Uterus (tissue), 4 donors: Measurements from ENCODE around the gene DOCK4. TPM values are rescaled to one million over a fixed set of nuclear protein-coding genes. Genes with fewer than 3 reads are reported as not detected.

Experiments used
- DNase-seq, 2 donors: peaks; one replicate each; pipeline ENCODE4 v3.0.0-alpha.2; 2019 to 2020
- H3K27ac ChIP-seq, 2 donors: fragments of 200-600 bp; sonication (generic); 1 replicate in 1 of 2; 2 replicates in 1 of 2; pipeline ENCODE4 v1.5.1; 2016 to 2018
- H3K27me3 ChIP-seq, 2 donors: fragments of 200-600 bp; sonication (generic); one replicate each; pipeline ENCODE4 v1.5.1; 2018 to 2019; ENCODE audit warnings: control low read depth in 1 of 2
- H3K36me3 ChIP-seq, 2 donors: fragments of 200-600 bp; sonication (generic); one replicate each; pipeline ENCODE4 v1.5.1; 2019; ENCODE audit warnings: control low read depth in 1 of 2
- H3K4me1 ChIP-seq, 2 donors: fragments of 200-600 bp; sonication (generic); one replicate each; pipeline ENCODE4 v1.5.1; 2018 to 2019; ENCODE audit warnings: control low read depth in 1 of 2
- H3K4me3 ChIP-seq, 2 donors: fragments of 200-600 bp; sonication (generic); 1 replicate in 1 of 2; 2 replicates in 1 of 2; pipeline ENCODE4 v1.5.1; 2018 to 2019; ENCODE audit warnings: mild to moderate bottlenecking in 1 of 2
- H3K9me3 ChIP-seq, 2 donors: fragments of 200-600 bp; sonication (generic); one replicate each; pipeline ENCODE4 v1.5.1; 2019; ENCODE audit warnings: control low read depth in 1 of 2
- CTCF ChIP-seq, 4 experiments: fragments of 200-600 bp in 2 of 4; fragments of 450-650 bp in 2 of 4; sonication (generic) in 2 of 4; IDR thresholded peaks; one replicate each; pipeline ENCODE4 v1.5.1; 2016 to 2019; ENCODE audit warnings: antibody characterized with exemption in 4 of 4, mild to moderate bottlenecking in 2 of 4, moderate library complexity in 1 of 4
- POLR2A ChIP-seq, 2 donors: fragments of 450-650 bp; IDR thresholded peaks; one replicate each; pipeline ENCODE4 v1.6.1; 2016; ENCODE audit warnings: antibody characterized with exemption in 2 of 2, mild to moderate bottlenecking in 1 of 2, moderate library complexity in 1 of 2
- intact Hi-C: fragments of 100-400 bp; cut with DNase I; formaldehyde crosslinking; loops from one replicate; pipeline ENCODE4 v1.15.1; 2023; ENCODE audit warnings: low total_unique reads
- total RNA-seq, 4 donors: library from RNA; depleted of rRNA in 3 of 4; stranded (reverse); fragments of >200 nt in 3 of 4; gene quantifications; one replicate each; pipeline versions ENCODE4 v1.1.0 to v1.2.4, GENCODE V29; 2014 to 2023
- donor health status: DM: yes; HTN: yes; CAD: no.

DOCK4 gene
- total RNA-seq, 4 donors from 2014 or later: 48.8 to 217 (median 72.3) TPM

- Histone ChIP-seq H3K4me1 (no peaks in the 10 kb centered on the region), H3K4me3 (no peak overlapping the region), H3K27me3 (no peaks in the 10 kb centered on the region), H3K9me3 (no peaks in the 10 kb centered on the region), H3K27ac (no peak overlapping the region), H3K36me3 (no peaks in the 10 kb centered on the region)
- intact Hi-C loops: no loop called here
- TF ChIP-seq POLR2A (IDR thresholded peaks at IDR 0.05) (no peak), CTCF (IDR thresholded peaks at IDR 0.05) (no peak)
- no peak for DNase-seq
Observed at GRCh38 chr7:112052498-112052897, 153.7 kb downstream of the DOCK4 start.

DNA sequence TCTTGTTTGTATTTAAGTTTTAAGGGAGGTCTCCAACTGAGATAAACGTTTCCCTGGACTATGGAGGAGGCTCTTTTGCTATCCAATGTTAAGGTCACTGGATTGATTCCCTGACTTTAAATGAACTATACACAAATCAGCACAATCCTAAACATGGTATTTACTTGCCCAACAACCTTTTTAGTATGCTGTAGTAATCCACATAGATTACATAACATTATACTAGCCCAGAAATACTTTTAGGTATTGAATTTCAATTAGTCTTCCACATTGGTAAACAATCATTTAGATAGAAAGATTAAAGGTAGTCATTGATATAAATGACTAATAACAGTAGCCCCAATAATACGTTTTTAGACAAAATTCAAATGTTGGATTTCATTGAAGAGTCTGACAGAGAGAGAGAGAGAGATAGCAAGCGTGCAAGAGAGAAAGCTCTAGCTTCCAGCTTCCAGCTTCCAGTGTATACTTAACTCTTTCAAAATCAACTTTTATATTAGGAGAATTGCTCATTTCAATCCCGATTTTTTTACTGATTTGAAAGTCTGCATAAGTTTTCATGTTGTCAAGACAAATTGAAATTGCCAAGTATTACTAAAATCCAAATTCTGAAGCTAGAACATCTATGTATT is 155.8 kb downstream of the DOCK4 start:
- H3K36me3 ChIP-seq: no peaks in the 10 kb centered on the region
- no peaks in the 10 kb centered on the region for H3K4me1 ChIP-seq
- no peaks in the 10 kb centered on the region for H3K27me3 ChIP-seq
- DNase-seq: no peak
- H3K27ac ChIP-seq: no peak overlapping the region
- no peaks in the 10 kb centered on the region for H3K9me3 ChIP-seq
- intact Hi-C loops: no loop called here
- H3K4me3 ChIP-seq: no peak overlapping the region
- TF ChIP-seq POLR2A (IDR thresholded peaks at IDR 0.05) (no peak), CTCF (IDR thresholded peaks at IDR 0.05) (no peak)

- H3K9me3 ChIP-seq: no peaks in the 10 kb centered on the region
- no peak overlapping the region for H3K4me3 ChIP-seq
- H3K36me3 ChIP-seq: no peaks in the 10 kb centered on the region
- TF ChIP-seq CTCF (IDR thresholded peaks at IDR 0.05) (no peak), POLR2A (IDR thresholded peaks at IDR 0.05) (no peak)
- H3K4me1 ChIP-seq: no peaks in the 10 kb centered on the region
- no peak for DNase-seq
- intact Hi-C loops: no loop called here
- H3K27me3 ChIP-seq: no peaks in the 10 kb centered on the region
- no peak overlapping the region for H3K27ac ChIP-seq
Observed at GRCh38 chr7:112049555-112050249, 156.5 kb downstream of the DOCK4 start.

DNA sequence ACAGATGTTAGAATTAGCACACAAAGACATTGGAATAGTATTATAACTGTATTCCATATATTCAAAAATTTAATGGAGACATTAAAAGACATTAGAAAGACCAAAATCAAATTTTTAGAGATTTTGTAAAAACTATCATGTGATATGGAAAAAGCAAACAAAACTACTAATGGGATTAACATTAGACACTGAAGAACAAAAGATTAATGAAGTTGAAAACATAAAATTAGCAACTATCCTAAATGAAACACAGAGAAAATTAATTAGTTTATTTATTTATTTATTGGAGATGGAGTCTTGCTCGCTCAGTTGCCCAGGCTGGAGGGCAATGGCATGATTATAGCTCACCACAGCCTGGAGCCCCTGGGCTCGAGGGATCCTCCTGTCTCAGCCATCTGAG is 158.8 kb downstream of the DOCK4 start:
- Histone ChIP-seq H3K27me3 (no peaks in the 10 kb centered on the region), H3K36me3 (no peaks in the 10 kb centered on the region), H3K4me3 (no peak overlapping the region), H3K27ac (no peak overlapping the region), H3K9me3 (no peaks in the 10 kb centered on the region), H3K4me1 (no peaks in the 10 kb centered on the region)
- DNase-seq: no peak
- no peak for TF ChIP-seq POLR2A (IDR thresholded peaks at IDR 0.05)
- no peak for TF ChIP-seq CTCF (IDR thresholded peaks at IDR 0.05)
- intact Hi-C loops: no loop called here

GRCh38 chr7:112045222-112045621 is 161.0 kb downstream of the DOCK4 start:
- Histone ChIP-seq H3K27ac (no peak overlapping the region), H3K9me3 (no peaks in the 10 kb centered on the region), H3K36me3 (no peaks in the 10 kb centered on the region), H3K27me3 (no peaks in the 10 kb centered on the region), H3K4me1 (no peaks in the 10 kb centered on the region), H3K4me3 (no peak overlapping the region)
- DNase-seq: no peak
- intact Hi-C loops: no loop called here
- TF ChIP-seq POLR2A (IDR thresholded peaks at IDR 0.05) (no peak), CTCF (IDR thresholded peaks at IDR 0.05) (no peak)
